Measurements from ENCODE around the gene FAT2. TPM values are rescaled to one million over a fixed set of nuclear protein-coding genes. Genes with fewer than 3 reads are reported as not detected.

The FAT2 gene
- total RNA-seq, 1 experiment from 2014 or later: not detected

GRCh38 chr5:151570512-151571269 is 20.4 kb downstream of the FAT2 start:
- DNase-seq (ENCODE audit: low spot score): no peak
- H3K36me3 ChIP-seq (ENCODE audit: insufficient read depth, low read length, poor library complexity, severe bottlenecking): no peaks in the 10 kb centered on the region
- peaks cover 14% of the 10 kb centered on the region for H3K27me3 ChIP-seq (replicated peaks; ENCODE audit: insufficient read depth, low read depth, low read length, poor library complexity)
- CTCF ChIA-PET: no interaction called here
- no peak overlapping the region for H3K27ac ChIP-seq (ENCODE audit: low read depth, low read length, poor library complexity, severe bottlenecking)
- H3K4me3 ChIP-seq (ENCODE audit: low read depth, low read length, poor library complexity, severe bottlenecking): no peak overlapping the region
- no peak for TF ChIP-seq EZH2 (IDR thresholded peaks at IDR 0.05; ENCODE audit: borderline replicate concordance, low read depth, low read length, poor library complexity, severe bottlenecking)
- TF ChIP-seq CTCF (conservative IDR thresholded peaks at IDR 0.05; ENCODE audit: low read depth, low read length): no peak
- H3K9me3 ChIP-seq (ENCODE audit: low read depth, low read length, poor library complexity, severe bottlenecking): no peaks in the 10 kb centered on the region
- no peaks in the 10 kb centered on the region for H3K4me1 ChIP-seq (ENCODE audit: insufficient read depth, low read length, poor library complexity, severe bottlenecking)
- POLR2A ChIA-PET (ENCODE audit: low non-redundant PET): no interaction called here
- no TSS peak for BruUV-seq (replicated peaks)
- intact Hi-C loops (cut with micrococcal nuclease; ENCODE audit: unreplicated experiment): no loop called here

- no peak overlapping the region for H3K27ac ChIP-seq (ENCODE audit: low read depth, low read length, poor library complexity, severe bottlenecking)
- TF ChIP-seq CTCF (conservative IDR thresholded peaks at IDR 0.05; ENCODE audit: low read depth, low read length): no peak
- TF ChIP-seq EZH2 (IDR thresholded peaks at IDR 0.05; ENCODE audit: borderline replicate concordance, low read depth, low read length, poor library complexity, severe bottlenecking): no peak
- ChIA-PET POLR2A (ENCODE audit: low non-redundant PET) (no interaction called here), CTCF (no interaction called here)
- no peaks in the 10 kb centered on the region for H3K4me1 ChIP-seq (ENCODE audit: insufficient read depth, low read length, poor library complexity, severe bottlenecking)
- intact Hi-C loops (cut with micrococcal nuclease; ENCODE audit: unreplicated experiment): no loop called here
- DNase-seq (ENCODE audit: low spot score): no peak
- no peaks in the 10 kb centered on the region for H3K36me3 ChIP-seq (ENCODE audit: insufficient read depth, low read length, poor library complexity, severe bottlenecking)
- peaks cover 8% of the 10 kb centered on the region for H3K27me3 ChIP-seq (replicated peaks; ENCODE audit: insufficient read depth, low read depth, low read length, poor library complexity)
- BruUV-seq (replicated peaks): no TSS peak
- no peak overlapping the region for H3K4me3 ChIP-seq (ENCODE audit: low read depth, low read length, poor library complexity, severe bottlenecking)
- no peaks in the 10 kb centered on the region for H3K9me3 ChIP-seq (ENCODE audit: low read depth, low read length, poor library complexity, severe bottlenecking)
Measured at GRCh38 chr5:151570058-151570457, 21.1 kb downstream of the FAT2 start.

GRCh38 chr5:151569132-151570046 is 21.7 kb downstream of the FAT2 start:
- no peak for DNase-seq (ENCODE audit: low spot score)
- Histone ChIP-seq H3K4me1 (ENCODE audit: insufficient read depth, low read length, poor library complexity, severe bottlenecking) (no peaks in the 10 kb centered on the region), H3K4me3 (ENCODE audit: low read depth, low read length, poor library complexity, severe bottlenecking) (no peak overlapping the region), H3K9me3 (ENCODE audit: low read depth, low read length, poor library complexity, severe bottlenecking) (no peaks in the 10 kb centered on the region), H3K27me3 (replicated peaks; ENCODE audit: insufficient read depth, low read depth, low read length, poor library complexity) (peaks cover 3% of the 10 kb centered on the region), H3K36me3 (ENCODE audit: insufficient read depth, low read length, poor library complexity, severe bottlenecking) (no peaks in the 10 kb centered on the region), H3K27ac (ENCODE audit: low read depth, low read length, poor library complexity, severe bottlenecking) (no peak overlapping the region)
- ChIA-PET CTCF (no interaction called here), POLR2A (ENCODE audit: low non-redundant PET) (no interaction called here)
- intact Hi-C loops (cut with micrococcal nuclease; ENCODE audit: unreplicated experiment): no loop called here
- no TSS peak for BruUV-seq (replicated peaks)
- TF ChIP-seq CTCF (conservative IDR thresholded peaks at IDR 0.05; ENCODE audit: low read depth, low read length) (no peak), EZH2 (IDR thresholded peaks at IDR 0.05; ENCODE audit: borderline replicate concordance, low read depth, low read length, poor library complexity, severe bottlenecking) (no peak)
